ENCODE measurements around the gene TIMP3.
A peak's percentile ranks its signal among the peaks of the same experiment; 100 is the strongest.

TIMP3 gene

GRCh38 chr22:32786027-32786418, 15.5 kb upstream of the TIMP3 start:
- DNase-seq (ENCODE audit: low read depth) = no peak

DNA sequence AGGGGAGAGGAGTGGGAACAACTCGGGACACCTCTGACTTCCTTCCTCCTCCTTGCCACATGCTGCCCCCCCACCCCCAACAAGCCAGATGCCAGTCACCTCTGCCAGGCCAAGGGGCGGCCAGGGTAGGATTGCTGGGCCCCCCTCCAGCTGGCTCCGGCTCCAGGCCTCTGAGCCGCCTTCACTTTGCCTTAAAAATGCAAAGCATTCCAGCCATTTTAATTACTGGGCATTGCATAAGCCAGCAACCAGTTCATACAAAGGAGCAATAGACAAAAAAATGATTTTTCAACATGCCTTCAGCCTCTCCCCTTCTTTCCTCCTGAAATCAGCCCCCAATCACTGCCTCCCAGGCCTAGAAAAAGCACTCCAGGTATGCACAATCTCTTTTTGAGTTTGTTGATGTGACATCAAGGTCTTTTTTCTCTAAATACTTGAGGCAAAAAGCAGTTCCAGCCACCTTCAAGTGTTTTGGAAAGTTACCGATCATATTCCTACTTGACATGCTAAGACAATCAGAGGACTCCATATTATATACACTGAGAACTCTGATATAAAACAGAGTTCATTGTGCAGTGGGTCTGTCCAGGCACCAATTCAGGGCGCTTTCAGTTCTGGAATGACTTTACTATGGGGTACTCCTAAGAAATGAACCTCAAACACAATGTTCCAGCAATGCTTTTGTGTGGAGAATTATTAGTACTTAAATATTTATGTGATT, 12.4 kb upstream of the TIMP3 start:
- no peak for DNase-seq (ENCODE audit: low read depth)

DNA sequence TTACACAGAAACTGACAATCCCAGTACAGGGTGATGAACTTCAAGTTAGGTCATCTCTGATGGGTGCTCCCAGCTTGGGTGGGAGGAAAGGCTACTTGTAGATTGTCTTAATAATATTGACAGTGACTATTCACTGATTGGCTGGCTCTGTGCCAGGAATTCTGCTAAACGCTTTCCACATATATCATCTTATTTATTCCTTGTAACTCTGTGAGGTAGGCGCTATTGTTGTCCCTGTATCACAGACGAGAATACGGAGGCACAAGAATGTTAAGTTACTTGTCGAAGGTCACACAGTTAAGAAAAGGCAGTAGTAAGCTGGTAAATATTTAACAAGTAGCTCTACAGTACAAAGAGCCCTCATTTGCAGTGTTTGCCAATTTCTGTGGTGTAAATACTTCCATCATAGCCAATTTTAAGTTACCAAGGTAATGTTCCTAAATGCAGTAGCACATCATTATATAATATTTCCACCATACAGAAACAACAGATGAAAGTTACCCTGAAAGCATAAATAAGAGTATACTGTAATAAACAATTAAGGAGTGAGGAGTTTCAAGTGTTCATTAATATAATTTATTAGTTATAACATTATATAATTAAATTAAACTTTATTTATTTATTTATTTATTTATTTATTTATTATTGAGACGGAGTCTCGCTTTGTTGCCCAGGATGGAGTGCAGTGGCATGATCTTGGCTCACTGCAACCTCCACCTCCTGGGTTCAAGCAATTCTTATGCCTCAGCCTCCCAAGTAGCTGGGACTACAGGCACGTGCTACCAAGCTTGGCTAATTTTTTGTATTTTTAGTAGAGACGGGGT, 11.5 kb upstream of the TIMP3 start:
- DNase-seq (ENCODE audit: low read depth) = no peak

DNA sequence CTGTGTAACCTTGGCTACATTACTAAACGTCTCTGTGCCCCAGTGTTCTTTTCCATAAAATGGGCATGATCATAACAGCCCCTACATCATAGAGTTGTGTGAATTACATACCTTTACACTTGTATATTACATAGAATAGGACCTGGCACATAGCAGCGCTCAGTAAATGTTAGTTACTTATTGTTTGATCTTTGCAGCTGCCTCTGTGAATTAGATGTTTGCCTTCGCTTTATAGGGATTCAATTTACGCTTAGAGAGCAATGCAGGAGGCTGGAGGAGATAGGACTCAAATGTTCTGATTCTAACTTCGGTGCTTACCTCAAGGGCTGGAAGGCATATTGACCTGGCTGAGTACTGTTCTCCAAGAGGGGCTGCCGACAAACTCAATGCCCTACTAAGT, 10.4 kb upstream of the TIMP3 start:
- no peak for DNase-seq (ENCODE audit: low read depth)

- DNase-seq (ENCODE audit: low read depth) = no peak
Observed at GRCh38 chr22:32791485-32791884, 10.0 kb upstream of the TIMP3 start.

- DNase-seq (ENCODE audit: low read depth) = no peak
Observed at GRCh38 chr22:32793589-32793988, 7.9 kb upstream of the TIMP3 start.

DNA sequence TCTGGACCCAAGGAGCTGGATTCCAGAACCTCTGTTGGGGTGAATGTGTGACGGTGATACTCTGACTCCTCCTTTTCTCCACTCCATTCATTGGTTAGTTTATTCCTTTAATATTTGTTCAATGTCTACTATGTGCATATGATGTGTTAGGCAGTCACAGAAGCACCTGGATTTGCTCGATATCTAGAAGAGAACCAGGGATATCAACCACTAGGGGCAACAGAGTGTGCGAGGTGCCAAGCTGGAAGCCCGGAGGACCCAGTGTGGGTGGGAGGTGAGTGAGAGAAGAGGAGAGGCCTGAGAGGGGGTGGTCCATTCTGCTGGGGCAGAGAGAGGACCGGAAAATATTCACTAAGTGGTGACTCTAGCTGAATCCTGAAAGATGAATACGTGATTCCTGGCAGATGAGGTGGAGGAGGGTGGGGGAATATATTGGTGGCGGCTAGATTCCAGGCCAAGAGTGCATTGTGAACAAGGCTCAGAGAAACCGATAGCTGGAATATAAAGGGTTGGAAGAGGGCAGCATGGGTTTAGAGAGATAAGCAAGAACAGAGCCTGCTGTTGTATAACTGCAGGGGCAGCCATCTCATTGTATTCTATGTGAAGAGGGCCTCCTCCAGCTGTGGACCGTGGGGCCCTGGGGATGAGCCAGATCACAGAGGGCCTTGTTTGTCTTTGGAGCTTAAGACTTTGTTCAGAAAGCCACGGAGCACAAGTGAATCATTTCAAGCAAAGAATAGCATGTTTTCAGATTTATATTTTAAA, 6.9 kb upstream of the TIMP3 start:
- no peak for DNase-seq (ENCODE audit: low read depth)

DNA sequence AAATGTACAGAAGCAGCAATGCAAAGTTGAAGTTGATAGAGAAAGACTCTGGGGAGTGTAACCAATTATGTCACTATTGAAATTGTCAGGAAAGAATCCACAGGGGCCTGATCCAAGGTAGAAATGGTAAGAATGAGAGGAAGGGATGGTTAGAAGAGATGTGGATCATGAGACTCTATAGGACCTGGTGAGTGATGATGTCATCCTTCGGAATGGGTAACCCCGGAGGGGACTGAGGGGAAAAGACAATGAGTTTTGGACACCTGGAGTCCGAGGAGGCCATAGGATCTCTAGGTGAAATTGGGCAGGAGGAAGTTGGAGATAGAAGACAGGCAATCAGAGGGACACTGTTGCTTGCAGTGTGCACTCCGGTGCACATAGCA, 6.3 kb upstream of the TIMP3 start:
- no peak for DNase-seq (ENCODE audit: low read depth)

DNA sequence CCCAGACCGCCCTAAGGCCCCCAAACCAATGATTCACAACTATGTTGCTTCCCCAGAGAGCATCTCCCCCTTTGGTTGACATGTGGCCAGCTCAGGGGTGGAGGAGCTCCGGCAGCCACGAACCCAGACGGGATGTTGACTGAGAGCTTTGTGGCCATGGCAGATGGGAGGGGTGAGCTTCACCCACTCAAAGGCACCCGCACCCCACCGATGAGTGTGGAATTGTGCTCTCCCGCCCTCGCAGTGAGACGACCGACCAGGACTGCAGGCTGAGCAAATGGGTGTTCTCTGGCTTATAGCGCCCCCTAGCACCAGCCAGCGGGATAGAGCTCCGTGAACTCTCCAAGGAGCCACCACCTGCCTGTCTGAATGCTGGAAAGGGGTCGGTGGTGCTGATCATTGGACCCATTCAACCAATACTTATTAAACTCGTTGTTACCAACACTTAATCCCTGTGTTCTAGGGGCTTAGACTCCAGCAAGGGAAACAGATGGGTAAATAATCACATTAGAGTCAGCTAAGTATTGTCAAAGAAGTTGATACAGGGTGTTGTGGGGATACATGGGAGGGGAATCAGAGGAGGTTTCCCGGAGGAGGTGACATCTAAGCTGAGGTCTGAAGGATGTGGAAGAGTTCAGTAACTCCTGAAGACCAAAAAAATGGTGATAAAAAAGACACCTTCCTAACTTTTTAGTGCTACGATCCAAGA, 4.5 kb upstream of the TIMP3 start:
- DNase-seq (ENCODE audit: low read depth) = peak; percentile 9

- no peak for DNase-seq (ENCODE audit: low read depth)
Observed at GRCh38 chr22:32799496-32799895, 2.0 kb upstream of the TIMP3 start.

DNA sequence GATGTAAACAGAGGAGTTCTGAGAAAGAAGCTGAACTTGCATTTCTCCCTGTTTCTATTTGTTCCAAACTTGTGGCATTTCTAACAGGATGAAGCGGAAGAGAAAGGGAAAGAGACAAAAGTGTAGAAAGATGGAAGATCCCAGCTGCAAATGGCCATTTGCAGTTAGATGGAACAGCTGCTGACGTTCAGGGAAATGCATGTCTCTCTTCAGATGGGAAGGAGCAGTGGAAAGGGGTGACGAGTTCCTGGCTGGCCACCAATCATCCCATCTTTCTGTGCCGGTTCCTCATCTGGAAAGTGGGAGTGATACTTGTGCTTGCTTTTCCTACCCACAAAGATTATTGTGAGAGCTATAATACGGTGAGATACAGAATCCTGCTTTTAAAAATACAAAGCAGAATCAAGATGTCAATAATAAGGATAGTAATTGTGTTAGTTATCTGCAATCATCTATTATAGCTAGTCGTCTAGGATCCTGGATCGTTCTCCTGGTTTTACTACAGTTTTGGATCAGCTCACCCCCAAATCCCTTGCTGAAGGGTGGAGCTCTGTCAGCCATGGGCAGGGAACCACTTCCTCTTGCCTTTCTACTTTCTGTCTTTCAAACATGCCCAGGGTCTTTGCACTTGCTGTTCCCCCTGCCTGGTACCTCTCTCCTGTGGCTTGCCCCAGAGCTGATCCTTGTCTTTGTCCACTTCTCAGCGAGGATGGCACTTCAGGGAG, 1.2 kb upstream of the TIMP3 start:
- DNase-seq (ENCODE audit: low read depth) = no peak

GRCh38 chr22:32800994-32801536, 440 bp upstream of the TIMP3 start:
- DNase-seq (ENCODE audit: low read depth) = no peak

DNA sequence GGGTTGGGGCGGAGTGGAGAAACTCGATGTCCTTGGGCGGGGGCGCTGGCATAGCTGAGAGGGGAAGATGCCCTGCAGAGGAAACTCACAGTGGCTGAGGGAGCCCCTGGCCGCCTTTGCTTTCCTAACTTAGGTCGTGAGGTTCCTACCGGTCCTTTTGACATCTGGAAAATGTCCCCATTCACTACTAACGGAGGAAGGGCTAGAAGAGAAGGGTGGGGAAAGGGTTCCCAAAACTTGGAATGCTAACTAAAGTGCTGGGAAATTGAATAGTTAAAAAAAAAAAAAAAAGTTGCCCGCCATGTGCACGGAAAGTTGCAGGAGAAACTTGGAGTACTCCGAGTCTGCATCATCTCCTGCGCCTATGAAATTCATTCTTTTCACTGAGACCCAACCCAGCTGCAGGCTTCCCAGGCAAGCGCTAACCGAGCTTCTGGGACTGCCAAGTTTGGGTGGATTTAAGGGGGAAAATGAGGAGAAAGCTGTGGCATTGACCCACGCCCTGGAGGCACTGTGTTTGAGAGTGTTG, 796 bp downstream of the TIMP3 start:
- DNase-seq (ENCODE audit: low read depth) = no peak

GRCh38 chr22:32803020-32803737, 1.7 kb downstream of the TIMP3 start:
- DNase-seq (ENCODE audit: low read depth) = no peak

GRCh38 chr22:32803738-32804435, 2.4 kb downstream of the TIMP3 start:
- DNase-seq (ENCODE audit: low read depth) = no peak

DNA sequence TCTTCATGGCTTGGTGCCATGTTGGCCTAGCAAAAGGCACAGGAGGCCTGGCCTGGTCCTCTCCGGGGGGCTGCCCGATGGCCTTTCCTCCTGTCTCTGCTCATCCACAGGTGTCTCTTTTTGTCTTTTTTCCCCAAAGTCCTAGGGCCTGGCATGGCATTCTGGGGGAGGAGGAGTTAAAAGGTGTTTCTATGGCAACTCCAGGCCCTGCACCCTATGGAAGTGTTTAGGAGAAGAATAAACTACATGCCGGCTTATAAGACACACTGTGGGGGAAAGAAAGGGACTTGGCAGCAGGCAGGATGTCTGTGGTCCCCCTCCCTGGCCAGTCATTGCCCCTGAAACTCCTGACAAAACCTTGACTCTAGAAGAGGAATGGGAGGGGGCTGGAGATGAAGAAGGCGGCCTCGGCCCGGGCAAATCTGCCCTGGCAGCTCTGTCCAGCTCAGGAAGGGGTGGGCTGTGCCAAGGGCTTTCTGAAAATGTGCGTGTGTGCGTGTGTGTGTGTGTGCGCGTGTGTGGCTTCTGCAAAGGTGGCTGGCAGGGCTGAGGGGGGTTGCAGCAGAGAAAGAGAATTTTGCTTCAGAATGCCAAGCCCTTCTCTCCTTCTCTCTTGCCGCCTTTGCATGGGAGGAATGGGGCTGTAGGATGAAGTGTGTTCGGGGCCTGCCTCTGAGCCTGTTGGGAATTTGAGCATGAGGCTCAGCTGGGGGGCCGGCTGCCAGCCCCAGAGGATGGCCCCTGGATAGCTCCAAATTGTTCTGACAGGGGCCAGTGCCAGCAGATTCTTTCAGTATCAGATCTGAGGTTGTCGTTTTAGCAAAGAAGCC, 3.2 kb downstream of the TIMP3 start:
- DNase-seq (ENCODE audit: low read depth) = no peak

- DNase-seq (ENCODE audit: low read depth) = no peak
Observed at GRCh38 chr22:32805361-32805881, 3.9 kb downstream of the TIMP3 start.

- DNase-seq (ENCODE audit: low read depth) = no peak
Observed at GRCh38 chr22:32806296-32806695, 4.8 kb downstream of the TIMP3 start.

DNA sequence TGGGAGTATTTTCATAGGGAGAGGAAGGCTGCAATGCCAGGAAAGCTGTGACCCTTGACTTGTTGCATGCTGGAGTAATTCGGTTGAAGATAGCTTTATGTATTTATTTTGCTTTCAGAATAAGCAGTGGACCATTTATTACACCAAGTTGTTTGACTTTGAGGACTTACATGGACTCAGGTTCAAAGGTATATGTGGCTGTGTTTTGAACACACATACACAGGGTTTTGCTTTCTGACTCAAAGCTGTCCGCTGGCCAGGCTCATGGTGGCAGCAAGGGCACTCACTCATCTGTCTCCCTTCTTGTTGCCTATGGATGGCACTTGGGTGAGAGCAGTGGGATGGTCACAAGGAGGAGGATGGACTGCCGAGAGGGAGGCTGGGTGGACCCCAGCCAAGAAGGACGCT, 6.5 kb downstream of the TIMP3 start:
- DNase-seq (ENCODE audit: low read depth) = no peak

Measured in activated T-helper 9 cell treated with anti-CD3 and anti-CD28 coated beads, Interleukin-2, amount 50 U/mL, for 16 hours (primary cell).